HEK293T (cell line): Measurements from ENCODE around the gene KIAA1671.

ENCODE experiments used
- CTCF ChIA-PET: fragments of 350-600 bp; formaldehyde crosslinking; extraction: SDS; loops from one replicate; lab custom pipeline; 2021; ENCODE audit warnings: antibody characterized with exemption, inconsistent platforms; lab: Yijun Ruan, JAX
- POLR2A ChIA-PET: fragments of 350-600 bp; formaldehyde crosslinking; extraction: SDS; loops from one replicate; lab custom pipeline; 2020; ENCODE audit warnings: antibody characterized with exemption, inconsistent platforms; lab: Yijun Ruan, JAX
- DNase-seq: peaks from one replicate; pipeline ENCODE4 v3.0.0; 2012; ENCODE audit warnings: mixed read lengths; ENCODE audit errors: extremely low spot score
- ARNT ChIP-seq: fragments of 450-650 bp; IDR thresholded peaks from 2 replicates; pipeline ENCODE4 v1.6.1; 2017; ENCODE audit warnings: mild to moderate bottlenecking
- BHLHE40 ChIP-seq: fragments of 450-650 bp; IDR thresholded peaks from 2 replicates; pipeline ENCODE4 v1.6.1; 2016; ENCODE audit warnings: mild to moderate bottlenecking, moderate library complexity, borderline replicate concordance
- CTBP1 ChIP-seq: fragments of 450-650 bp; IDR thresholded peaks from 2 replicates; pipeline ENCODE4 v1.6.1; 2016; ENCODE audit warnings: borderline replicate concordance
- ELF4 ChIP-seq: fragments of 450-650 bp; IDR thresholded peaks from 2 replicates; pipeline ENCODE4 v1.6.1; 2017; ENCODE audit warnings: antibody characterized with exemption
- FOXA1 ChIP-seq: fragments of 450-650 bp; IDR thresholded peaks from 2 replicates; pipeline ENCODE4 v1.6.1; 2016; ENCODE audit warnings: mild to moderate bottlenecking
- FOXK2 ChIP-seq: fragments of 450-650 bp; IDR thresholded peaks from 2 replicates; pipeline ENCODE4 v1.6.1; 2016; ENCODE audit warnings: mild to moderate bottlenecking
- FOXM1 ChIP-seq: fragments of 450-650 bp; IDR thresholded peaks from 2 replicates; pipeline ENCODE4 v1.6.1; 2017; ENCODE audit warnings: mild to moderate bottlenecking, borderline replicate concordance
- HDGF ChIP-seq: fragments of 450-650 bp; IDR thresholded peaks from 2 replicates; pipeline ENCODE4 v1.6.1; 2017; ENCODE audit warnings: antibody characterized with exemption, borderline replicate concordance
- L3MBTL2 ChIP-seq: fragments of 450-650 bp; conservative IDR thresholded peaks from 2 replicates; pipeline ENCODE4 v1.6.1; 2016; ENCODE audit warnings: mild to moderate bottlenecking
- LEF1 ChIP-seq: fragments of 450-650 bp; IDR thresholded peaks from 2 replicates; pipeline ENCODE4 v1.6.1; 2017; ENCODE audit warnings: mild to moderate bottlenecking, borderline replicate concordance
- NFRKB ChIP-seq: fragments of 450-650 bp; IDR thresholded peaks from 2 replicates; pipeline ENCODE4 v1.6.1; 2016; ENCODE audit warnings: mild to moderate bottlenecking, moderate library complexity
- PKNOX1 ChIP-seq: fragments of 450-650 bp; IDR thresholded peaks from 2 replicates; pipeline ENCODE4 v1.6.1; 2016
- SP1 ChIP-seq: fragments of 450-650 bp; IDR thresholded peaks from 2 replicates; pipeline ENCODE4 v1.6.1; 2017
- SUZ12 ChIP-seq: fragments of 450-650 bp; IDR thresholded peaks from 2 replicates; pipeline ENCODE4 v1.6.1; 2016; ENCODE audit warnings: mild to moderate bottlenecking
- TARDBP ChIP-seq: fragments of 450-650 bp; IDR thresholded peaks from 2 replicates; pipeline ENCODE4 v1.6.1; 2016
- ZNF384 ChIP-seq: fragments of 450-650 bp; IDR thresholded peaks from 2 replicates; pipeline ENCODE4 v1.6.1; 2016

The KIAA1671 gene

GRCh38 chr22:24947881-24948280, 4.6 kb upstream of the KIAA1671 start:
- no peak for DNase-seq
- TF ChIP-seq BHLHE40 (no peak), ZNF384 (no peak), CTBP1 (no peak), FOXA1 (no peak), TARDBP (no peak), SP1 (no peak), NFRKB (no peak)
- ChIA-PET CTCF (no interaction called here), POLR2A (no interaction called here)

- no peak for TF ChIP-seq L3MBTL2
- TF ChIP-seq ZNF384, result no peak
- TF ChIP-seq SUZ12, result no peak
- no peak for TF ChIP-seq FOXK2
- DNase-seq, result no peak
- CTCF ChIA-PET, result no interaction called here
- POLR2A ChIA-PET, result no interaction called here
These were observed 3.9 kb upstream of the KIAA1671 start for GRCh38 chr22:24948356-24949202.

DNA sequence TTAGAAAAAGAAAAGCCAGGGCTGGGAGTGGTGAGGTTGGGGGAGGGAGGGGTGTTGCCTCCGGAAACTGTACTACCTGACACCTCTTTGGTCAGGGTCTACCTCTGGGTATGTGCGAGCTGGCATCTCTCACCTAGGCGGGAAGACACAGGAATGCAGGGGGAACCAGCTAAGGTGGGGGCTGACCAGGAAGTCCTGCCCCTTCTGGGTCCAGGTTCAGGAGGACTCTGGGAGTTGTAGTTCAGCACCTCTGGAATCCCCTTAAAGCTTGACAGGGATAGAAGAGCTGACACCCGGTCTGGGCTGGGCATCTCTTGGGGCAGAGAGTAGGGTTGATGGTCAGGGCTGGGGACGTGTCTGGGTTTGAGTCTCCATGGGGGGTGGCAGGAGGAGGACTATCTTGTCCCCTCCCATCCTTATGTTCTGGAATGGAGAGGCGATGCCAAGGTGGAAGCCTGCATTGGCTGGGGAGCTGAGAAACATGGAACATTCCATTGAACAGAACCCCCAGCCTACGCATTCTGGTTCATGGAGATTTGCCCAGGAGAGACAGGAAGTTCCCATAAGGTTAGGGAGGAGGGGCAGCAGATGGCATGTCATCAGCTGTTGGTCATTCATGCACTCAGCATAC, 2.1 kb upstream of the KIAA1671 start:
- DNase-seq, result peak; percentile 56
- POLR2A ChIA-PET, result interaction anchor here (1.3 kb wide), 1 partner anchor 81 kb away, joined by 4 read pairs; no protein-coding TSS in a partner anchor
- CTCF ChIA-PET, result interaction anchor here (0.9 to 2.0 kb wide), 3 partner anchors 12 to 100 kb away, joined by 3 to 6 read pairs (median 3); no protein-coding TSS in a partner anchor
- no peak for TF ChIP-seq CTBP1
- TF ChIP-seq HDGF, result no peak
- TF ChIP-seq FOXA1, result no peak
- TF ChIP-seq FOXM1, result no peak
- no peak for TF ChIP-seq LEF1
- no peak for TF ChIP-seq ZNF384
- no peak for TF ChIP-seq PKNOX1
- TF ChIP-seq TARDBP, result no peak
- no peak; the same call in 1 of the 2 replicates for TF ChIP-seq ELF4
- TF ChIP-seq FOXK2, result no peak
- TF ChIP-seq SUZ12, result no peak
- TF ChIP-seq ARNT, result no peak
- no peak for TF ChIP-seq NFRKB
- TF ChIP-seq L3MBTL2, result no peak
- no peak for TF ChIP-seq SP1
- no peak for TF ChIP-seq BHLHE40

GRCh38 chr22:24952837-24953383, 394 bp downstream of the KIAA1671 start:
- peak; percentile 75 for DNase-seq
- ChIA-PET CTCF (no interaction called here), POLR2A (interaction anchor here (0.7 to 1.5 kb wide), 5 partner anchors 12 to 95 kb away, joined by 3 to 4 read pairs (median 3); no protein-coding TSS in a partner anchor)
- TF ChIP-seq L3MBTL2 (peak; percentile 77), HDGF (no peak), LEF1 (no peak), ELF4 (no peak)

DNA sequence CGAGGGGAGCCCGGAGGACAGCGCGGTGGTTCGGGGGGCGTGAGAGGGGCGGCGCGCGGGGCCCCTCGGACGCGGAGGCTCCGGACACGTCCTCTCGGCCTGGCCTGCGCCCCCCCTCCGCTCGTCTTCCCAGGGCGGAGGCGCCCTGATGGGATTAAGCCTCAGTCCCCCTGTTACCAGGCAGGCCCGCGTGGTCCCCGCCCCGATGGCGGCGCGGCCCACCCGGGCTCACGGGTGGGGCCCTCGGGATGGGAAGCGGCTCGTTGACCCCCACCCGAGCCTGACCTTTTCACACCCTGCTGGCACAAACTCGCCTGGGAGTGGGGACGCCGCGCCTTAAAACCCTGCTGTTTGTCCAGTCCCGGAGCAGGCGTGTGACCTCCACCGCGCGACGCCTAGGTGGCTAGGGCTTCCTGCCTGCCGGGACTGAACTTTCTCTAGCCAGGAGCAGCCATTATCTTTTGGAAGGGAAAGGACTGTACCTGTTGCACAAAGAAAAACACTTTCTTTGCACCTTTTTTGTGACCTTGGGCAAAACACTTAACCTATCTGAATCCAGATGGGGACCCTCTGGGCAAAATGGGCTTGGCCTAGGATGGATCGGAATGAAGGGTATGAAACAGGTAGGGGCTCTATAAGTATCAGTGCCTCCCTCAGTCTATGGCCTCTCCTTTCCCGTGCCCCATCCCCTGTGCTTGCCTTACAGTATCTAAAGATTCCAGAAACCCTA, 1.0 kb downstream of the KIAA1671 start:
- no peak for DNase-seq
- CTCF ChIA-PET, result no interaction called here
- TF ChIP-seq L3MBTL2 (peak; percentile 84), NFRKB (no peak), CTBP1 (no peak)
- POLR2A ChIA-PET, result interaction anchor here (0.7 to 1.5 kb wide), 5 partner anchors 12 to 94 kb away, joined by 3 to 4 read pairs (median 3); no protein-coding TSS in a partner anchor

DNA sequence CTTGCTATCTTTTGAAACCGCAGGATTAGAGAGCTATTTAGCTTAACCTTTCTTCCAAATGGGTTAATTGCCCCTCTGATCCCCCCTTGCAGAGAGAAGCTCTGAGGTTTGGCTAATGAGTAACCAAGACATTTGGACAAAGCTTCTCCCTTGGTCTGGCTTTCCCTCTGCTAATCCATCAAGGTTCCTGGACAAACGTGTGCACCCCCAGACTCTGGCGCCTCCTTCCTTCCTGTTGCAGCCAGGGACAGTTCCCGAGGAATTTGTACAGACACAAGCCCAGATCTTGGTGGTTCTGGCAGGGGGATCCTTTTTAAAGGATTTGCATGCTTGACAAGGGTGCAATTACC, 1.6 kb downstream of the KIAA1671 start:
- DNase-seq, result no peak
- TF ChIP-seq CTBP1 (no peak), FOXM1 (no peak), NFRKB (no peak), SP1 (no peak), TARDBP (no peak), SUZ12 (no peak), FOXK2 (no peak), ZNF384 (no peak), HDGF (no peak), L3MBTL2 (no peak)
- CTCF ChIA-PET, result no interaction called here
- POLR2A ChIA-PET, result interaction anchor here (1.2 to 1.5 kb wide), 2 partner anchors 11 to 61 kb away, joined by 3 read pairs; no protein-coding TSS in a partner anchor

GRCh38 chr22:24954856-24955255, 2.3 kb downstream of the KIAA1671 start:
- ChIA-PET CTCF (no interaction called here), POLR2A (no interaction called here)
- TF ChIP-seq FOXA1 (no peak), L3MBTL2 (no peak), TARDBP (no peak), SP1 (no peak), SUZ12 (no peak), BHLHE40 (no peak), ELF4 (no peak)
- no peak for DNase-seq
